CD4-positive, alpha-beta T cell (primary cell): ENCODE results near the gene OR1I1. TPM values are rescaled to one million over a fixed set of nuclear protein-coding genes. Genes with fewer than 3 reads are reported as not detected.

ENCODE experiments used
- ATAC-seq: fragments of 200-7000 bp; cut with Tn5 transposase; one replicate; pipeline ENCODE4 v1.10.0; 2022; ENCODE audit warnings: mild to moderate bottlenecking; ENCODE audit not compliant: poor library complexity
- CTCF ChIA-PET: fragments of 350-600 bp; sonication (Branson Sonifier 250); formaldehyde crosslinking; loops from one replicate; lab custom pipeline; 2021; ENCODE audit warnings: antibody characterized with exemption, inconsistent platforms; lab: Charles Lee
- POLR2A ChIA-PET: fragments of 350-600 bp; sonication (Branson Sonifier 250); formaldehyde crosslinking; loops from one replicate; lab custom pipeline; 2021; ENCODE audit warnings: antibody characterized with exemption, inconsistent platforms; lab: Charles Lee
- DNase-seq, 14 experiments: peaks; one replicate each; pipeline ENCODE4 v3.0.0-alpha.2; 2013 to 2020; ENCODE audit warnings: mixed read lengths in 2 of 14
- H3K27ac ChIP-seq, 2 donors: one replicate each; pipeline versions ENCODE4 v1.5.1 to v1.7.0; 2013; ENCODE audit warnings: low read length in 2 of 2, low read depth in 1 of 2, mild to moderate bottlenecking in 1 of 2
- H3K27me3 ChIP-seq, 2 experiments: 1 replicate in 1 of 2; 2 replicates in 1 of 2; pipeline versions ENCODE4 v1.6.1 to v1.7.0; 2013; ENCODE audit warnings: low read length in 2 of 2, control low read depth in 1 of 2, mild to moderate bottlenecking in 1 of 2, moderate library complexity in 1 of 2; ENCODE audit not compliant: insufficient read depth in 2 of 2, control insufficient read depth in 1 of 2
- H3K36me3 ChIP-seq: one replicate; pipeline ENCODE4 v1.6.1; 2013; ENCODE audit warnings: low read length, control low read depth; ENCODE audit not compliant: insufficient read depth
- H3K4me1 ChIP-seq: one replicate; pipeline ENCODE4 v1.6.1; 2013; ENCODE audit warnings: low read length, control low read depth; ENCODE audit not compliant: insufficient read depth
- H3K4me3 ChIP-seq: one replicate; pipeline ENCODE4 v1.5.1; 2013; ENCODE audit warnings: mild to moderate bottlenecking, low read length, moderate library complexity
- H3K9me3 ChIP-seq, 2 experiments: 1 replicate in 1 of 2; 2 replicates in 1 of 2; pipeline versions ENCODE4 v1.6.1 to v1.7.0; 2013; ENCODE audit warnings: low read length in 2 of 2, mild to moderate bottlenecking in 2 of 2, control low read depth in 1 of 2, moderate library complexity in 1 of 2; ENCODE audit not compliant: control insufficient read depth in 1 of 2, insufficient read depth in 1 of 2
- H3K27ac Mint-ChIP-seq: one replicate; pipeline ENCODE4 v1.8.0; 2020; ENCODE audit warnings: mixed read lengths
- H3K27me3 Mint-ChIP-seq: one replicate; pipeline ENCODE4 v1.8.0; 2021; ENCODE audit warnings: mixed read lengths
- H3K36me3 Mint-ChIP-seq: one replicate; pipeline ENCODE4 v1.8.0; 2021; ENCODE audit warnings: low read depth, mixed read lengths
- H3K4me1 Mint-ChIP-seq: one replicate; pipeline ENCODE4 v1.8.0; 2021; ENCODE audit warnings: low read depth, mixed read lengths
- H3K4me3 Mint-ChIP-seq: one replicate; pipeline ENCODE4 v1.8.0; 2020; ENCODE audit warnings: mild to moderate bottlenecking, mixed read lengths
- H3K9me3 Mint-ChIP-seq: one replicate; pipeline ENCODE4 v1.8.0; 2020; ENCODE audit warnings: mixed read lengths
- CTCF ChIP-seq: fragments of 200-600 bp; IDR thresholded peaks from one replicate; pipeline ENCODE4 v1.8.0; 2022; ENCODE audit warnings: antibody characterized with exemption, mild to moderate bottlenecking
- intact Hi-C, 2 experiments: fragments of 100-400 bp; cut with DNase I in 1 of 2; cut with micrococcal nuclease in 1 of 2; formaldehyde crosslinking; loops; one replicate each; pipeline versions ENCODE4 v1.15.1 to v1.9.0; 2023 to 2025; cut with DNase I, micrococcal nuclease
- total RNA-seq, 174 experiments: library from RNA in 2 of 174; stranded (reverse) in 2 of 174; gene quantifications; one replicate each; pipeline ENCODE4 v1.2.3 and lab custom pipeline; 2021 to 2026

The OR1I1 gene
- total RNA-seq, 2 experiments from 2014 or later, result not detected

GRCh38 chr19:15087182-15087581 is 5.2 kb downstream of the OR1I1 start:
- no peak for TF ChIP-seq CTCF
- POLR2A ChIA-PET, result no interaction called here
- no peaks in the 10 kb centered on the region for H3K9me3 Mint-ChIP-seq
- Histone ChIP-seq H3K4me3 (no peak overlapping the region), H3K27ac (no peak overlapping the region), H3K27me3 (peaks cover 2 to 18% of the 10 kb centered on the region in 2 experiments), H3K9me3 (no peaks in the 10 kb centered on the region), H3K4me1 (peaks cover 5% of the 10 kb centered on the region), H3K36me3 (no peaks in the 10 kb centered on the region)
- CTCF ChIA-PET, result no interaction called here
- intact Hi-C loops, result no loop called here
- no peak overlapping the region for H3K4me3 Mint-ChIP-seq
- H3K4me1 Mint-ChIP-seq, result peaks cover 5% of the 10 kb centered on the region
- H3K27me3 Mint-ChIP-seq, result peaks cover 32% of the 10 kb centered on the region
- H3K27ac Mint-ChIP-seq, result no peak overlapping the region
- DNase-seq (no peak), ATAC-seq (no peak)
- H3K36me3 Mint-ChIP-seq, result no peaks in the 10 kb centered on the region

GRCh38 chr19:15091918-15092753 is 10.1 kb downstream of the OR1I1 start:
- CTCF ChIA-PET, result interaction anchor here (0.6 to 1.8 kb wide), 30 partner anchors 9 to 1992 kb away, joined by 3 to 18 read pairs (median 4); partner anchors contain the start of genes AKAP8L, BRD4 and OR1I1

GRCh38 chr19:15093001-15093400 is 11.0 kb downstream of the OR1I1 start:
- no peak for TF ChIP-seq CTCF
- H3K9me3 Mint-ChIP-seq, result no peaks in the 10 kb centered on the region
- intact Hi-C loops, result loop anchor here in 1 of 2 experiments (10.0 kb wide), 1 partner anchor 172 kb away; no protein-coding TSS in a partner anchor
- H3K4me1 Mint-ChIP-seq, result peaks cover 8% of the 10 kb centered on the region
- no peak overlapping the region for H3K27ac Mint-ChIP-seq
- no peak for DNase-seq
- CTCF ChIA-PET, result interaction anchor here (1.1 to 1.8 kb wide), 5 partner anchors 9 to 340 kb away, joined by 3 to 18 read pairs (median 8); a partner anchor contains a TSS
- Histone ChIP-seq H3K27me3 (peaks cover 0 to 5% of the 10 kb centered on the region in 2 experiments), H3K4me1 (peaks cover 8% of the 10 kb centered on the region), H3K4me3 (no peak overlapping the region), H3K27ac (no peak overlapping the region), H3K9me3 (no peaks in the 10 kb centered on the region), H3K36me3 (no peaks in the 10 kb centered on the region)
- H3K4me3 Mint-ChIP-seq, result no peak overlapping the region
- POLR2A ChIA-PET, result interaction anchor here (1.2 to 1.8 kb wide), 2 partner anchors 326 to 340 kb away, joined by 3 to 11 read pairs; partner anchors contain the start of gene AKAP8L
- ATAC-seq, result no peak
- peaks cover 1% of the 10 kb centered on the region for H3K27me3 Mint-ChIP-seq
- no peaks in the 10 kb centered on the region for H3K36me3 Mint-ChIP-seq

More at GRCh38 chr19:15091918-15092753, 10.1 kb downstream of the OR1I1 start:
- ATAC-seq (peak; percentile 73), DNase-seq (peak in 13 of 14 experiments; percentile 9 to 86 (median 37))
- no peaks in the 10 kb centered on the region for H3K36me3 ChIP-seq
- H3K9me3 ChIP-seq, result no peaks in the 10 kb centered on the region
- H3K4me1 ChIP-seq, result peaks cover 8% of the 10 kb centered on the region
- H3K27me3 ChIP-seq, result peaks cover 0 to 13% of the 10 kb centered on the region in 2 experiments
- Mint-ChIP-seq H3K27ac (peak overlapping the region; percentile 56), H3K4me1 (peaks cover 8% of the 10 kb centered on the region), H3K9me3 (no peaks in the 10 kb centered on the region), H3K36me3 (no peaks in the 10 kb centered on the region), H3K4me3 (peak overlapping the region; percentile 13), H3K27me3 (peaks cover 10% of the 10 kb centered on the region)
- TF ChIP-seq CTCF, result peak; percentile 78
- POLR2A ChIA-PET, result interaction anchor here (0.7 to 1.8 kb wide), 7 partner anchors 183 to 465 kb away, joined by 3 to 11 read pairs (median 3); partner anchors contain the start of genes AKAP8 and AKAP8L
- H3K4me3 ChIP-seq, result no peak overlapping the region
- intact Hi-C loops, result loop anchor here (1.0 to 10.0 kb wide), 5 partner anchors 33 to 464 kb away; a partner anchor contains a TSS
- H3K27ac ChIP-seq, result no peak overlapping the region
